ENCODE results near the gene EARS2.

EARS2 gene

DNA sequence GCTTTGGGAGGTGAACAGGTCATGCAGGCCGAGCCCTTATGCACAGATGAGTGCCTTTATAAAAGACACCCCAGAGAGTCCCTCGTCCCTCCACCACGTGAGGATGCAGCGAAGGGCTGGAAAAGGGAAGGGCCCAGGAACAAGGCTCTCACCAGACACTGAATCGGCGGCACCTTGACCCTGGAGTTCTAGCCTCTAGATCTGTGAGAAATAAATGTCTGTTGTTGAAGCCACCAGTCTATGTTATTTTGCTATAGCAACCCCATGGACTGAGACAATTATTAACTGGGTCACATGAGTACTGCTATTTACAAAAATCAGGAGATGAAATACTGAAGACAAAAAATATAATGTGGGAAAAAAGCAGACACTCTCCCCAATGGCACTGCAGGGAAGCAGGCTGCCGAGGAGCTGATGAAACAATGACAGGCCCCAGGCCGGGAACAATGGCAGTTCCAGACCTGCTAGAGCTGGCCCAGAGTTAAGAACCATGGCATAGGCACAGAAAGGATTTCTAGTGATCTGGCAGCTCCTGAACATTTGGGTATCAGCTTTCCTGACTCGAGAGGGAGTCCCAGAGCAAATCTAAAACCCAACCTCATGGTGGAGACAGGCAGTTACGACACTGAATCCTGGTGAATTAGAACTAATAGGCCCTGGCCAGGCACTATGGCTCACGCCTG lies 29.0 kb downstream of the EARS2 start:
- TF ChIP-seq, protein P1, sequence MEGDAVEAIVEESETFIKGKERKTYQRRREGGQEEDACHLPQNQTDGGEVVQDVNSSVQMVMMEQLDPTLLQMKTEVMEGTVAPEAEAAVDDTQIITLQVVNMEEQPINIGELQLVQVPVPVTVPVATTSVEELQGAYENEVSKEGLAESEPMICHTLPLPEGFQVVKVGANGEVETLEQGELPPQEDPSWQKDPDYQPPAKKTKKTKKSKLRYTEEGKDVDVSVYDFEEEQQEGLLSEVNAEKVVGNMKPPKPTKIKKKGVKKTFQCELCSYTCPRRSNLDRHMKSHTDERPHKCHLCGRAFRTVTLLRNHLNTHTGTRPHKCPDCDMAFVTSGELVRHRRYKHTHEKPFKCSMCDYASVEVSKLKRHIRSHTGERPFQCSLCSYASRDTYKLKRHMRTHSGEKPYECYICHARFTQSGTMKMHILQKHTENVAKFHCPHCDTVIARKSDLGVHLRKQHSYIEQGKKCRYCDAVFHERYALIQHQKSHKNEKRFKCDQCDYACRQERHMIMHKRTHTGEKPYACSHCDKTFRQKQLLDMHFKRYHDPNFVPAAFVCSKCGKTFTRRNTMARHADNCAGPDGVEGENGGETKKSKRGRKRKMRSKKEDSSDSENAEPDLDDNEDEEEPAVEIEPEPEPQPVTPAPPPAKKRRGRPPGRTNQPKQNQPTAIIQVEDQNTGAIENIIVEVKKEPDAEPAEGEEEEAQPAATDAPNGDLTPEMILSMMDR (IDR thresholded peaks at IDR 0.05; ENCODE audit: low read depth, low read length, missing control alignments), result no peak
- no peak overlapping the region for H3K4me3 ChIP-seq (ENCODE audit: low read depth, low read length)
- no peak for DNase-seq (ENCODE audit: low read depth)

DNA sequence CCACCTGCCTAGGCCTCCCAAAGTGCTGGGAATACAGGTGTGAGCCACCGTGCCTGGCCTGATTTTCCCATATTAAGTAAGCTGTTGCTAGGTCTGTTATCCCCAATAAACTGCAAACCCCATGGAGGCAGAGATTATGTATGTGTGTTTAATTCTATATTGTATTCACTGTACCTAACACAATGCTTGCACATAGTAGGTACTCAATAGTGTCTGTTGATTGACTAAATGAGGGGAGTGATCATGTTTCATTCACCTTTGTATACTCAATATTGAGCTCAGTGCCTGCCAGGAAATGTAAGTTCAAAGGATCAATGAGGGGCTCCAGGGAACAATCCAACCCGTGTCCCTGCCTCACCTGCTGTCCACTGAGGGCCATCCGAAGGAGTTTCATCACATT lies 32.3 kb downstream of the EARS2 start:
- DNase-seq (ENCODE audit: low read depth), result no peak
- TF ChIP-seq, protein P1 (IDR thresholded peaks at IDR 0.05; ENCODE audit: low read depth, low read length, missing control alignments), result no peak
- H3K4me3 ChIP-seq (ENCODE audit: low read depth, low read length), result no peak overlapping the region

DNA sequence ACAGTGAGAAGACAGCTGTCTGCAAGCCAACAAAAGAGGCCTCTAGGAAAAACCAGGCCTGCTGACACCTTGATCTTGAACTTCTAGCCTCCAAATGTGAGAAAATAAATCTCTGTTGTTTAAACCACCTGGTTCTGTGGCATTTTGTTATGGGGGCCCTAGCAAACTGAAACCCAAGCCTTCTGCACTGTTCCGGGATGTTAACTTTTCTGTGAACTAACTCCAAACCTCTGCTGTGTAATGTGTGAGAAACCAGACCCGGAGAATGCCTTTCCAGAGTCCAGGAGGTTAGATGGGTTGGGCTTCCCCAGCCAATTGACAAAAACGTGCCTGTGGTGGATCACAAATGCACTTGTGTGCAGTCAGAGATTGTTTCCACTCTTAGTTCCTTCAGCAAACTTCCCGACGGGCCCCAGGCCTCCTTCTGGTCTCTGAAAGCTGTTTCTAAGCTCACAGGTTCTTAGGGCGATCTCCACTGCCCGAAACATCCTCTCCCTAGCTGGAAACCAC lies 33.2 kb downstream of the EARS2 start:
- H3K4me3 ChIP-seq (ENCODE audit: low read depth, low read length), result no peak overlapping the region
- TF ChIP-seq, protein P1 (IDR thresholded peaks at IDR 0.05; ENCODE audit: low read depth, low read length, missing control alignments), result no peak
- DNase-seq (ENCODE audit: low read depth), result no peak

DNA sequence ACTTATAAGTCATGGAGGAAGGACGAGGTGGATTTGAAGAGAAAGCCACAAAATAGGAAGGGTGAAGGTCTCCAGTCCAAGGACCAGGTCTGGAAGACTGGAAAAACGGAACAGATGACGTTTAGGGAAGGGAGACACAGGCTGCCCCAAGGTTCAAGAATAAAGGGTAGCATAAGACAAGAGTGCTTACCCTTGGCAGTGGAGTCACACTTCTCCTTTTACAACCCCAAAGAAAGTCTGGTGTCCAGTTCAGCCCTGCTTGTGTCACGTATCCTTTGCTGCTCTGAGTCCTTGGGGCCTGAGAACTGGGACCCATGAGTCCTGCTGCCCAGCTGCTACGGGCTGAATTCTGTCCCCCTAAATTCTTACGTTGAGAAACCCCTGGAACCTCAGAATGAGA lies 33.8 kb downstream of the EARS2 start:
- TF ChIP-seq, protein P1 (IDR thresholded peaks at IDR 0.05; ENCODE audit: low read depth, low read length, missing control alignments), result no peak
- H3K4me3 ChIP-seq (ENCODE audit: low read depth, low read length), result no peak overlapping the region
- no peak for DNase-seq (ENCODE audit: low read depth)

DNA sequence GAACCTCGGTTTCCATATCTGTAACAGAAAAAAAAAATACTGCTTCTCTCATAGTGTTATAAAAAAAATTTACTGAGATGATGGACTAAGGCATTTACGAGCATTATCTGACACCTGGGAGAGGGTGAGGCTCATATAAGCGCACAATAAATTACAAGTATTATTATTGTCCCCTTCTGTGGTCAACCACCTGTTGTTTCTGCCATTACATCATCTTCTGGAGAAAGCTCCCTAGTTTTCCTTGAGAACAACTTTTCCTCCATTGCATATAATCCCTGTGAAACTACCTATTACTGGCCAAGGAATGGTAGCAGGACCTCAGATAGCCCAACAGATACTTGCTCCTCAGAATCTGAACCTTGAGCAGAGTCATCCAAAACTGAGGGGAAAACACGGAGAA lies 35.2 kb downstream of the EARS2 start:
- no peak for DNase-seq (ENCODE audit: low read depth)
- TF ChIP-seq, protein P1 (IDR thresholded peaks at IDR 0.05; ENCODE audit: low read depth, low read length, missing control alignments), result no peak
- no peak overlapping the region for H3K4me3 ChIP-seq (ENCODE audit: low read depth, low read length)

DNA sequence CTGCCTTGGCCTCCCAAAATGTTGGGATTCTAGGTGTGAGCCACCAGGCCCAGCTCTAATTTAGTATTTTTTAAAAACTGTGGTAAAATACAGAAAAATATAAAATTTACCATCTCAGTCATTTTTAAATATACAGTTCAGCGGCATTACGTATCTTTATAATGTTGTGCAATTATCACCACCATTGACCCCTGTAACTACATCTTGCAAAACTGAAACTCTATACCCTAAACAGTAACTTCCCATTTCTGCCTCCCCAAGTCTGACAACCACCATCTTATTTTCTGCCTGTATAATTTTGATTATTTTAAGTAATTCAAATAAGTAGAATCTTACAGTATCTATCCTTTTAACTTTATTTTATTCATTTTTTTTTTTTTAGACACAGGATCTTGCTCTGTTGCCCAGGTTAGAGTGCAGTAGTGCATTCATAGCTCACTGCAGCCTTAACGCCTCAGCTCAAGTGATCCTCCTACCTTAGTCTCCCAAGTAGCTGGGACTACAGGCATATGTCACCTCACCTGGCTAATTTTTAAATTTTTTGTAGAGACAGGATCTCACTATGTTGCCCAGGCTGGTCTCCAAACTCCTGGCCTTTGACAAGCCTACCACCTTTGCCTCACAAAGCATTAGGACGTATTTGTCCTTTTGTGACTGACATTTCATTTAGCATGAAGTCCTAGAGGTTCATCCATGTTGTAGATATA lies 36.0 kb downstream of the EARS2 start:
- TF ChIP-seq, protein P1 (IDR thresholded peaks at IDR 0.05; ENCODE audit: low read depth, low read length, missing control alignments), result no peak
- DNase-seq (ENCODE audit: low read depth), result no peak
- no peak overlapping the region for H3K4me3 ChIP-seq (ENCODE audit: low read depth, low read length)

All from GM12864 (cell line).